ENCODE measurements around the gene KIRREL2. TPM values are rescaled to one million over a fixed set of nuclear protein-coding genes. Genes with fewer than 3 reads are reported as not detected.
A peak's percentile ranks its signal among the peaks of the same experiment; 100 is the strongest.

Gene KIRREL2
- total RNA-seq, 1 experiment from 2014 or later: not detected

- no peaks in the 10 kb centered on the region for H3K27me3 ChIP-seq (ENCODE audit: low read length)
Measured at GRCh38 chr19:35860436-35860817, 3.7 kb downstream of the KIRREL2 start.

GRCh38 chr19:35860818-35861639 is 4.3 kb downstream of the KIRREL2 start:
- H4K20me1 ChIP-seq (ENCODE audit: insufficient read depth, low read depth, low read length): no peaks in the 10 kb centered on the region
- H3K9me3 ChIP-seq (ENCODE audit: low read length): no peaks in the 10 kb centered on the region
- no peak overlapping the region for H3K4me2 ChIP-seq (ENCODE audit: low read depth, low read length, poor library complexity, severe bottlenecking)
- H3K9me2 ChIP-seq (replicated peaks; ENCODE audit: insufficient read depth, low read length): no peaks in the 10 kb centered on the region
- H3K4me1 ChIP-seq (ENCODE audit: low read length): peaks cover 6% of the 10 kb centered on the region
- no peaks in the 10 kb centered on the region for H3K79me2 ChIP-seq (ENCODE audit: low read length)
- no peaks in the 10 kb centered on the region for H3K27me3 ChIP-seq (ENCODE audit: low read length)
- no peak overlapping the region for H3K4me3 ChIP-seq (ENCODE audit: low read length)
- no peak overlapping the region for H3K27ac ChIP-seq (ENCODE audit: low read length)
- H3K9ac ChIP-seq (ENCODE audit: low read length): no peak overlapping the region
- no peaks in the 10 kb centered on the region for H3K36me3 ChIP-seq (ENCODE audit: insufficient read depth, low read length)
- H2AFZ ChIP-seq (ENCODE audit: low read length): no peak overlapping the region
- DNase-seq: no peak

More at GRCh38 chr19:35860436-35860817, 3.7 kb downstream of the KIRREL2 start:
- no peaks in the 10 kb centered on the region for H3K9me2 ChIP-seq (replicated peaks; ENCODE audit: insufficient read depth, low read length)
- no peak for DNase-seq
- no peaks in the 10 kb centered on the region for H3K79me2 ChIP-seq (ENCODE audit: low read length)
- H3K4me3 ChIP-seq (ENCODE audit: low read length): no peak overlapping the region
- no peaks in the 10 kb centered on the region for H3K36me3 ChIP-seq (ENCODE audit: insufficient read depth, low read length)
- H4K20me1 ChIP-seq (ENCODE audit: insufficient read depth, low read depth, low read length): no peaks in the 10 kb centered on the region
- H3K4me2 ChIP-seq (ENCODE audit: low read depth, low read length, poor library complexity, severe bottlenecking): no peak overlapping the region
- no peak overlapping the region for H2AFZ ChIP-seq (ENCODE audit: low read length)
- no peaks in the 10 kb centered on the region for H3K9me3 ChIP-seq (ENCODE audit: low read length)
- no peak overlapping the region for H3K27ac ChIP-seq (ENCODE audit: low read length)
- peaks cover 6% of the 10 kb centered on the region for H3K4me1 ChIP-seq (ENCODE audit: low read length)
- H3K9ac ChIP-seq (ENCODE audit: low read length): no peak overlapping the region

- Histone ChIP-seq H4K20me1 (ENCODE audit: insufficient read depth, low read depth, low read length) (no peaks in the 10 kb centered on the region), H3K4me3 (ENCODE audit: low read length) (no peak overlapping the region), H3K27me3 (ENCODE audit: low read length) (no peaks in the 10 kb centered on the region), H3K9me2 (replicated peaks; ENCODE audit: insufficient read depth, low read length) (no peaks in the 10 kb centered on the region), H3K4me2 (ENCODE audit: low read depth, low read length, poor library complexity, severe bottlenecking) (no peak overlapping the region), H3K79me2 (ENCODE audit: low read length) (no peaks in the 10 kb centered on the region), H3K9ac (ENCODE audit: low read length) (no peak overlapping the region), H3K36me3 (ENCODE audit: insufficient read depth, low read length) (no peaks in the 10 kb centered on the region), H3K9me3 (ENCODE audit: low read length) (no peaks in the 10 kb centered on the region), H3K4me1 (ENCODE audit: low read length) (peaks cover 3% of the 10 kb centered on the region), H3K27ac (ENCODE audit: low read length) (no peak overlapping the region), H2AFZ (ENCODE audit: low read length) (no peak overlapping the region)
- no peak for DNase-seq
Measured at GRCh38 chr19:35861640-35862160, 5.0 kb downstream of the KIRREL2 start.

- no peak overlapping the region for H3K4me2 ChIP-seq (ENCODE audit: low read depth, low read length, poor library complexity, severe bottlenecking)
- no peak overlapping the region for H3K9ac ChIP-seq (ENCODE audit: low read length)
- no peak overlapping the region for H2AFZ ChIP-seq (ENCODE audit: low read length)
- H3K79me2 ChIP-seq (ENCODE audit: low read length): no peaks in the 10 kb centered on the region
- H3K9me3 ChIP-seq (ENCODE audit: low read length): no peaks in the 10 kb centered on the region
- peak; percentile 46 for DNase-seq
- no peaks in the 10 kb centered on the region for H3K36me3 ChIP-seq (ENCODE audit: insufficient read depth, low read length)
- no peak overlapping the region for H3K4me3 ChIP-seq (ENCODE audit: low read length)
- no peaks in the 10 kb centered on the region for H3K4me1 ChIP-seq (ENCODE audit: low read length)
- no peaks in the 10 kb centered on the region for H3K27me3 ChIP-seq (ENCODE audit: low read length)
- H4K20me1 ChIP-seq (ENCODE audit: insufficient read depth, low read depth, low read length): no peaks in the 10 kb centered on the region
- H3K9me2 ChIP-seq (replicated peaks; ENCODE audit: insufficient read depth, low read length): no peaks in the 10 kb centered on the region
- no peak overlapping the region for H3K27ac ChIP-seq (ENCODE audit: low read length)
Measured at GRCh38 chr19:35862528-35862927, 5.8 kb downstream of the KIRREL2 start.

- no peak overlapping the region for H3K4me2 ChIP-seq (ENCODE audit: low read depth, low read length, poor library complexity, severe bottlenecking)
Measured at GRCh38 chr19:35863018-35863417, 6.3 kb downstream of the KIRREL2 start.

GRCh38 chr19:35868172-35868822 is 11.6 kb downstream of the KIRREL2 start, which contains the start of gene APLP1:
Gene APLP1, plus strand, starts transcription at chr19:35868574. Its CDS starts 63 bp downstream, at chr19:35868637.
- Histone ChIP-seq H3K4me3 (ENCODE audit: low read length) (peak within 1 kb of the TSS; percentile 68), H3K36me3 (ENCODE audit: insufficient read depth, low read length) (no peaks in the 10 kb centered on the region), H3K9me2 (replicated peaks; ENCODE audit: insufficient read depth, low read length) (no peaks in the 10 kb centered on the region), H2AFZ (ENCODE audit: low read length) (peak within 1 kb of the TSS; percentile 21; the same call in 1 of the 2 replicates), H3K9ac (ENCODE audit: low read length) (peak within 1 kb of the TSS; percentile 64), H3K9me3 (ENCODE audit: low read length) (no peaks in the 10 kb centered on the region), H4K20me1 (ENCODE audit: insufficient read depth, low read depth, low read length) (no peaks in the 10 kb centered on the region), H3K79me2 (ENCODE audit: low read length) (no peaks in the 10 kb centered on the region), H3K4me1 (ENCODE audit: low read length) (peaks cover 21% of the 10 kb centered on the region), H3K27ac (ENCODE audit: low read length) (no peak within 1 kb of the TSS), H3K4me2 (ENCODE audit: low read depth, low read length, poor library complexity, severe bottlenecking) (peak within 1 kb of the TSS; percentile 91), H3K27me3 (ENCODE audit: low read length) (no peaks in the 10 kb centered on the region)
- peak; percentile 78 for DNase-seq

More at GRCh38 chr19:35863018-35863417, 6.3 kb downstream of the KIRREL2 start:
- Histone ChIP-seq H3K4me1 (ENCODE audit: low read length) (peaks cover under 1% of the 10 kb centered on the region), H3K9ac (ENCODE audit: low read length) (no peak overlapping the region), H3K27ac (ENCODE audit: low read length) (no peak overlapping the region), H4K20me1 (ENCODE audit: insufficient read depth, low read depth, low read length) (no peaks in the 10 kb centered on the region), H3K79me2 (ENCODE audit: low read length) (no peaks in the 10 kb centered on the region), H3K36me3 (ENCODE audit: insufficient read depth, low read length) (no peaks in the 10 kb centered on the region), H2AFZ (ENCODE audit: low read length) (no peak overlapping the region), H3K4me3 (ENCODE audit: low read length) (no peak overlapping the region), H3K9me3 (ENCODE audit: low read length) (no peaks in the 10 kb centered on the region), H3K9me2 (replicated peaks; ENCODE audit: insufficient read depth, low read length) (no peaks in the 10 kb centered on the region), H3K27me3 (ENCODE audit: low read length) (no peaks in the 10 kb centered on the region)
- no peak for DNase-seq

GRCh38 chr19:35868823-35869326 is 12.2 kb downstream of the KIRREL2 start:
- no peaks in the 10 kb centered on the region for H3K27me3 ChIP-seq (ENCODE audit: low read length)
- peak overlapping the region; percentile 64 for H3K9ac ChIP-seq (ENCODE audit: low read length)
- peak overlapping the region; percentile 68 for H3K4me3 ChIP-seq (ENCODE audit: low read length)
- no peak overlapping the region for H3K27ac ChIP-seq (ENCODE audit: low read length)
- DNase-seq: no peak
- H3K36me3 ChIP-seq (ENCODE audit: insufficient read depth, low read length): no peaks in the 10 kb centered on the region
- no peaks in the 10 kb centered on the region for H3K9me3 ChIP-seq (ENCODE audit: low read length)
- no peaks in the 10 kb centered on the region for H3K9me2 ChIP-seq (replicated peaks; ENCODE audit: insufficient read depth, low read length)
- no peaks in the 10 kb centered on the region for H3K79me2 ChIP-seq (ENCODE audit: low read length)
- H2AFZ ChIP-seq (ENCODE audit: low read length): 0 out of 2 replicates have a peak overlapping the region, but pooled peaks have one; percentile 21
- peaks cover 21% of the 10 kb centered on the region for H3K4me1 ChIP-seq (ENCODE audit: low read length)
- peak overlapping the region; percentile 91 for H3K4me2 ChIP-seq (ENCODE audit: low read depth, low read length, poor library complexity, severe bottlenecking)
- no peaks in the 10 kb centered on the region for H4K20me1 ChIP-seq (ENCODE audit: insufficient read depth, low read depth, low read length)

All from Karpas-422 (cell line).